Esophagus muscularis mucosa (tissue), 3 donors: Measurements from ENCODE around the gene MAF.

Experiments used
- POLR2A ChIP-seq: fragments of 450-650 bp; IDR thresholded peaks from one replicate; pipeline ENCODE4 v1.6.1; 2017; ENCODE audit warnings: antibody characterized with exemption, moderate library complexity, mild to moderate bottlenecking, low read depth
- POLR2AphosphoS5 ChIP-seq, 2 donors: sonication (generic); formaldehyde crosslinking; IDR thresholded peaks; one replicate each; pipeline ENCODE4 v1.6.1; 2017; ENCODE audit warnings: antibody characterized with exemption in 2 of 2
- TF ChIP-seq, protein P1 (sequence below), 3 experiments: fragments of 200-600 bp in 2 of 3; fragments of 450-650 bp in 1 of 3; sonication (generic) in 2 of 3; IDR thresholded peaks; one replicate each; pipeline ENCODE4 v1.5.1; 2017 to 2019; ENCODE audit warnings: antibody characterized with exemption in 3 of 3, mild to moderate bottlenecking in 2 of 3, moderate library complexity in 1 of 3

DNA sequence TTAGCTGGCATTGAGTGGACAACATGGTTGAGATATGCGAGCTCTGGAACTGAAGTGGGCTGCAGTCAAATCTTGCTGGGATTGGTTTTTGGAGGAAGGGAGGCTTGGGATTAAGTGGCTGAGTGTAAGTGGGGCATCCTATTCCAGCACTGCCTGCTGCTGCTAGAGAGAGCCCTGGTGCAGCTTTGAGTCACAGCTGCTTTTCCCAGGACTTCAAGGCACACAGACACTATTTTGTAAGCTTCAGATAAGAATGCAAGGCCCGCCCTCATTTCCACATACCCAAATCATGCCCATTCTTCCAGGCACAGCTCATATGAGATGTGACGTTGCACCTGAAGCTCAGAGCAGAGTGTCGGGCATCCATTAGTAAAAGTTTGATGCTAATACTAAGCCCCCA lies 10.2 kb upstream of the MAF start:
- TF ChIP-seq, protein P1, sequence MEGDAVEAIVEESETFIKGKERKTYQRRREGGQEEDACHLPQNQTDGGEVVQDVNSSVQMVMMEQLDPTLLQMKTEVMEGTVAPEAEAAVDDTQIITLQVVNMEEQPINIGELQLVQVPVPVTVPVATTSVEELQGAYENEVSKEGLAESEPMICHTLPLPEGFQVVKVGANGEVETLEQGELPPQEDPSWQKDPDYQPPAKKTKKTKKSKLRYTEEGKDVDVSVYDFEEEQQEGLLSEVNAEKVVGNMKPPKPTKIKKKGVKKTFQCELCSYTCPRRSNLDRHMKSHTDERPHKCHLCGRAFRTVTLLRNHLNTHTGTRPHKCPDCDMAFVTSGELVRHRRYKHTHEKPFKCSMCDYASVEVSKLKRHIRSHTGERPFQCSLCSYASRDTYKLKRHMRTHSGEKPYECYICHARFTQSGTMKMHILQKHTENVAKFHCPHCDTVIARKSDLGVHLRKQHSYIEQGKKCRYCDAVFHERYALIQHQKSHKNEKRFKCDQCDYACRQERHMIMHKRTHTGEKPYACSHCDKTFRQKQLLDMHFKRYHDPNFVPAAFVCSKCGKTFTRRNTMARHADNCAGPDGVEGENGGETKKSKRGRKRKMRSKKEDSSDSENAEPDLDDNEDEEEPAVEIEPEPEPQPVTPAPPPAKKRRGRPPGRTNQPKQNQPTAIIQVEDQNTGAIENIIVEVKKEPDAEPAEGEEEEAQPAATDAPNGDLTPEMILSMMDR (IDR thresholded peaks at IDR 0.05) = no peak
- TF ChIP-seq POLR2AphosphoS5 (IDR thresholded peaks at IDR 0.05) (no peak), POLR2A (no peak)
